HUES64 (cell line): ENCODE data around the gene FANCC.

Source experiments
- H3K27ac ChIP-seq: 2 replicates; pipeline ENCODE4 v1.7.0; 2013; ENCODE audit warnings: low read depth, low read length, inconsistent platforms
- H3K27me3 ChIP-seq: 2 replicates; pipeline ENCODE4 v1.6.1; 2013; ENCODE audit warnings: mild to moderate bottlenecking, low read length; ENCODE audit not compliant: insufficient read depth
- H3K36me3 ChIP-seq: 2 replicates; pipeline ENCODE4 v1.6.1; 2013; ENCODE audit warnings: mild to moderate bottlenecking, low read length; ENCODE audit not compliant: insufficient read depth
- H3K4me1 ChIP-seq: 2 replicates; pipeline ENCODE4 v1.6.1; 2013; ENCODE audit warnings: mild to moderate bottlenecking, low read length, moderate library complexity; ENCODE audit not compliant: insufficient read depth
- H3K4me3 ChIP-seq: 2 replicates; pipeline ENCODE4 v1.5.1; 2013; ENCODE audit warnings: mild to moderate bottlenecking, low read length, moderate library complexity
- H3K9ac ChIP-seq: 2 replicates; pipeline ENCODE4 v1.6.1; 2013; ENCODE audit warnings: mild to moderate bottlenecking, low read depth, low read length
- H3K9me3 ChIP-seq: 2 replicates; pipeline ENCODE4 v1.6.1; 2013; ENCODE audit warnings: low read depth, low read length; ENCODE audit not compliant: insufficient read depth
- WGBS: fragments of 150-250, 120-280 bp; methylation state at CpG from one replicate; pipeline ENCODE4 v1.1.7; 2013; ENCODE audit warnings: missing lambda C conversion rate; 5-methylcytosine and 5-hydroxymethylcytosine counted together

Gene FANCC

DNA sequence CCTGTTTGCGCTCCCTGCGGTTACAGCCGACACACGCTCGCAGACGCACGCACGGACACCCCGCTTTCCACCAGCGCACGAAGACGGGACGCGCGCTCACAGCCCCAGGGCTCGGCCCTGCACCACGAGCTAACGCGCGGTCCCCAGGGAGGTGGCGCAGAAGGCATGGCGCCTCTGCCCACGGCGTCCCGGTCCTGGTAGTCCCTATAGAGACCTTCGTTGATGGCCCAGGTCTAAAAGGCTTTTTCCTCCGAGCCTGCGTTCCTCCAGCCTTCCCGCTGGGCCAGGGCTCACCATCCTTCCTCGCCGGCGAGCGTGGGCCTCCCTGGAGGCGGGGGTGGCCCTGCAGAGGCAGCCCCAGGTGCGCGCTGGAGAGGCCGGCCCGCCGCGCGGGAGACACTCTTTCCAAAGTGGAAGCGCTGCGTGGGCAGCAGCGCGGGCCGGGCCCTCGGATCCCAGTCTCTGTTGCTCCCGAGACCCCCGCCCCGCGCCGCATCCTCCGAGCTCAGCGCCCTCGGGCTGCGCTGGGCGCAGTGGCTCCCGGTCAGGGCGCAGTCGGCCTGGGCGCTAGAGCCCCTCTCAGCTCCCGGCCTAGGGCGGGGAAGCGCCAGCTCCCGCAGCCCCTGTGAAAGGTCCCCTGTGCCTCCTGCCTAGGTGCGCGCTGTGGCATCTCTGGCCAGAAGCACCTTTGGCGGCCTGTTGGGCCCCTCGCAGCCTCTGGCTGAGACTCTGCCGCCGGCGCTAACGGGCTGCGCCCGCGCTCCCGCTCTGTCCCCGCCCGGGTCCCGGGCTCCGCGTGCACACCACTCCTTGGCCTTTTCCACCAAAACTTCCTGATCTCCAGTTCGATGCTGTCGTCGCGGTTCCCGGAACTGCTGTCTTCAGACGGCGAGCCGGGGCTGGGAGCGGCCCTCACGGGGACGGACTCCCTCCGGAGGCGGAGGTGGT is 31.9 kb upstream of the FANCC start:
- no peaks in the 10 kb centered on the region for H3K36me3 ChIP-seq
- 2% methylated on average over 95 of the region's 95 CpGs for WGBS
- no peaks in the 10 kb centered on the region for H3K9me3 ChIP-seq
- H3K27ac ChIP-seq = no peak overlapping the region
- peaks cover 45% of the 10 kb centered on the region for H3K27me3 ChIP-seq
- peaks cover 3% of the 10 kb centered on the region; the same call in 1 of the 2 replicates for H3K4me1 ChIP-seq
- peak overlapping the region; percentile 59 for H3K4me3 ChIP-seq
- peak overlapping the region; percentile 32 for H3K9ac ChIP-seq

GRCh38 chr9:95346021-95346420 is 28.5 kb upstream of the FANCC start:
- WGBS = 95% methylated on average over 3 of the region's 4 CpGs
- Histone ChIP-seq H3K36me3 (no peaks in the 10 kb centered on the region), H3K4me1 (peaks cover 3% of the 10 kb centered on the region; the same call in 1 of the 2 replicates), H3K9ac (no peak overlapping the region), H3K27ac (no peak overlapping the region), H3K27me3 (peaks cover 39% of the 10 kb centered on the region), H3K4me3 (no peak overlapping the region), H3K9me3 (no peaks in the 10 kb centered on the region)

GRCh38 chr9:95344735-95345325 is 27.3 kb upstream of the FANCC start:
- WGBS = 95% methylated on average over 3 of the region's 3 CpGs
- no peak overlapping the region for H3K4me3 ChIP-seq
- peaks cover 3% of the 10 kb centered on the region; the same call in 1 of the 2 replicates for H3K4me1 ChIP-seq

DNA sequence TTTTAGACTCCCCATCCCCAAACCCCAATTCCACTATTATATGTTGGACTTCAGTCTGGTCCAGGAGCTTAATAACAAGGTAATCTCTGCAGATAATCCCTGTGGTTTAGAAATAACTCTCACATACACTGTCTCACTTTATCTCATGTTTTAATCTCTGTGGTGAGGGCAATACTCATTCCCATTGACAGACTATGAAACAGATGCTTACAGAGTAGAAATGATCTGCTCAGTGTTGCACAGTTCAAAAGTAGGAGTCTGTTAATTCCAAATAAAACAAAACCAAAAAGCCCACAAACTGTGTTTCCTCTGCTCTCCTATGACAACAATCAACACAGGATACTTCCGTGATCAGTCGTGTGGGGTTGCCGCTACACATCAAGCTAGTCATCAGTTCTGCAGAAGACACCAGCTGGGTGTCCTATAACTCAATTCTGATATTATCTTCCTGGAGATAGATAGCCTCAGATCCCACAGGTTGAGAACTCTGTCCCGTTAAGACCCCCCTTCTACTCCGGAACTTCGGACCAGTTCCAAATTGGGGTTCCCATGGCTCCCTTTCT is 26.3 kb upstream of the FANCC start:
- WGBS = 95% methylated on average over 6 of the region's 6 CpGs
- no peak overlapping the region for H3K4me3 ChIP-seq
- H3K36me3 ChIP-seq = no peaks in the 10 kb centered on the region
- peaks cover 1% of the 10 kb centered on the region; the same call in 1 of the 2 replicates for H3K4me1 ChIP-seq
- H3K9me3 ChIP-seq = no peaks in the 10 kb centered on the region
- H3K9ac ChIP-seq = no peak overlapping the region
- H3K27ac ChIP-seq = no peak overlapping the region
- H3K27me3 ChIP-seq = peaks cover 17% of the 10 kb centered on the region

More at GRCh38 chr9:95344735-95345325, 27.3 kb upstream of the FANCC start:
- Histone ChIP-seq H3K9me3 (no peaks in the 10 kb centered on the region), H3K36me3 (no peaks in the 10 kb centered on the region), H3K27me3 (peaks cover 27% of the 10 kb centered on the region), H3K27ac (no peak overlapping the region), H3K9ac (no peak overlapping the region)

DNA sequence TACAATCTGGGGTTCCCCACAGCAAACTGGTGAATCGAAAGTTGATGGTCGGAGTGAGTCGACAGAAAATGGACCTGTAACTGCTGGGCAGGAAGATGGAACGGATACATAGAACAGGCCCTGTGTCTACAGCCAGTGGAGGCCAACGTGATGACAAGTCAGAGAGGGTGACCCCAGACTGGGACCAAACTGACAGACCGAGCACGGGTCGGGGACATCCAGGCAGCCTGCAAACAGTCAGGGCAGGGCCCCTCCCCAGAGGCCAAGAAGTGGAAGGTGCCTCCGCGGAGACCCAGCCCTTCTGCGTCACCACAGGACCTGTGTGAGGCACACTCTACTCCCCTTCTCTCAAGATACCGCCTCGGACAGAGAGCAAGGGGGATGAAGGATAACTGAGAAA is 25.1 kb upstream of the FANCC start:
- no peak overlapping the region for H3K9ac ChIP-seq
- H3K4me3 ChIP-seq = no peak overlapping the region
- H3K27ac ChIP-seq = no peak overlapping the region
- H3K36me3 ChIP-seq = no peaks in the 10 kb centered on the region
- H3K9me3 ChIP-seq = peaks cover 9% of the 10 kb centered on the region
- 86% methylated on average over 11 of the region's 13 CpGs for WGBS
- H3K4me1 ChIP-seq = no peaks in the 10 kb centered on the region
- H3K27me3 ChIP-seq = peaks cover 5% of the 10 kb centered on the region

GRCh38 chr9:95341293-95341962 is 23.9 kb upstream of the FANCC start:
- Histone ChIP-seq H3K4me3 (no peak overlapping the region), H3K4me1 (no peaks in the 10 kb centered on the region), H3K36me3 (no peaks in the 10 kb centered on the region), H3K9ac (no peak overlapping the region), H3K9me3 (peaks cover 9% of the 10 kb centered on the region), H3K27ac (no peak overlapping the region), H3K27me3 (peaks cover 3% of the 10 kb centered on the region; the same call in 1 of the 2 replicates)
- WGBS = 92% methylated on average over 4 of the region's 5 CpGs

GRCh38 chr9:95338243-95338642 is 20.7 kb upstream of the FANCC start:
- WGBS = 92% methylated on average over 6 of the region's 6 CpGs

GRCh38 chr9:95336281-95336680 is 18.8 kb upstream of the FANCC start:
- Histone ChIP-seq H3K36me3 (no peaks in the 10 kb centered on the region), H3K4me3 (no peak overlapping the region), H3K4me1 (no peaks in the 10 kb centered on the region), H3K9me3 (peaks cover 9% of the 10 kb centered on the region), H3K9ac (no peak overlapping the region), H3K27me3 (no peaks in the 10 kb centered on the region), H3K27ac (no peak overlapping the region)
- 88% methylated on average over 3 of the region's 3 CpGs for WGBS

More at GRCh38 chr9:95338243-95338642, 20.7 kb upstream of the FANCC start:
- Histone ChIP-seq H3K27ac (no peak overlapping the region), H3K27me3 (no peaks in the 10 kb centered on the region), H3K9ac (no peak overlapping the region), H3K9me3 (peaks cover 9% of the 10 kb centered on the region), H3K4me3 (no peak overlapping the region), H3K36me3 (no peaks in the 10 kb centered on the region), H3K4me1 (no peaks in the 10 kb centered on the region)

GRCh38 chr9:95333426-95333825 is 15.9 kb upstream of the FANCC start:
- WGBS = 93% methylated on average over 2 of the region's 2 CpGs
- Histone ChIP-seq H3K9ac (no peak overlapping the region), H3K4me1 (no peaks in the 10 kb centered on the region)

DNA sequence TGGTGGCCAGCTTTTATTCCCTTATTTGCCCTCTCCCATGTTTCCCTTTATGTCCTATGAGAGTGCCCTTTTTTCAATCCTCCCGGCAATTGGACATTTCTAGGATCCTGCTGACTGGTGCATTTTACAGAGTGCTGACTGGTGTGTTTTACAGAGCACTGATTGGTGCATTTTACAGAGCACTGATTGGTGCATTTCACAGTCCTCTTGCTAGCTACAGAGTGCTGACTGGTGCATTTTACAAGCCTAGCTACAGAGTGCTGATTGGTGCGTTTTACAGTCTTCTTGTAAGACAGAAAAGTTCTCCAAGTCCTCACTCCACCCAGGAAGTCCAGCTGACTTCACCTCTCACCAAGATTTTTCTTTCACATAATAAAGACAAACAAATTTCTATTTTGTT is 15.4 kb upstream of the FANCC start:
- Histone ChIP-seq H3K27ac (no peak overlapping the region), H3K9ac (no peak overlapping the region), H3K4me3 (no peak overlapping the region), H3K9me3 (peaks cover 12% of the 10 kb centered on the region; the same call in 1 of the 2 replicates), H3K4me1 (no peaks in the 10 kb centered on the region), H3K36me3 (no peaks in the 10 kb centered on the region), H3K27me3 (no peaks in the 10 kb centered on the region)
- 93% methylated on average over 2 of the region's 2 CpGs for WGBS

More at GRCh38 chr9:95333426-95333825, 15.9 kb upstream of the FANCC start:
- Histone ChIP-seq H3K27ac (no peak overlapping the region), H3K27me3 (no peaks in the 10 kb centered on the region), H3K9me3 (peaks cover 11% of the 10 kb centered on the region), H3K4me3 (no peak overlapping the region), H3K36me3 (no peaks in the 10 kb centered on the region)
